Activated T-cell treated with anti-CD3 and anti-CD28 coated beads, Interleukin-2, amount 50 U/mL, for 72 hours (primary cell): Measurements from ENCODE around the gene SULF2. TPM values are rescaled to one million over a fixed set of nuclear protein-coding genes. Genes with fewer than 3 reads are reported as not detected.

Source experiments
- ATAC-seq, 2 donors: fragments of 150-1000 bp; cut with Tn5 transposase; replicated peaks in 1 of 2; 2 replicates each; pipeline ENCODE4 v1.10.0; 2021; ENCODE audit warnings: moderate library complexity in 2 of 2, mild to moderate bottlenecking in 1 of 2
- DNase-seq, 2 donors: peaks; one replicate each; pipeline ENCODE4 v3.0.0; 2021 to 2022; ENCODE audit warnings: mixed read lengths in 1 of 2
- H3K27ac Mint-ChIP-seq: one replicate; pipeline ENCODE4 v1.8.0; 2022; ENCODE audit warnings: mild to moderate bottlenecking, moderate library complexity, mixed read lengths
- H3K27me3 Mint-ChIP-seq: one replicate; pipeline ENCODE4 v1.8.0; 2022; ENCODE audit warnings: low read depth, mixed read lengths
- H3K36me3 Mint-ChIP-seq, 2 donors: one replicate each; pipeline ENCODE4 v1.8.0; 2022; ENCODE audit warnings: mixed read lengths in 2 of 2, mild to moderate bottlenecking in 1 of 2; ENCODE audit not compliant: insufficient read depth in 2 of 2
- H3K4me1 Mint-ChIP-seq: one replicate; pipeline ENCODE4 v1.8.0; 2022; ENCODE audit warnings: low read depth, mixed read lengths
- H3K4me3 Mint-ChIP-seq, 2 donors: one replicate each; pipeline ENCODE4 v1.8.0; 2022; ENCODE audit warnings: mild to moderate bottlenecking in 2 of 2, mixed read lengths in 2 of 2, moderate library complexity in 2 of 2
- H3K9me3 Mint-ChIP-seq, 2 donors: one replicate each; pipeline ENCODE4 v1.8.0; 2022; ENCODE audit warnings: mixed read lengths in 2 of 2
- total RNA-seq, 2 donors: library from RNA; stranded (reverse); gene quantifications; one replicate each; pipeline ENCODE4 v1.2.3, GENCODE V29; 2022

Gene SULF2
- total RNA-seq, 2 donors from 2014 or later: 0.65 to 0.72 TPM

GRCh38 chr20:47678536-47678935 lies 106.7 kb downstream of the SULF2 start:
- DNase-seq (no peak), ATAC-seq (no peak)
- no peaks in the 10 kb centered on the region for H3K4me1 Mint-ChIP-seq
- no peaks in the 10 kb centered on the region for H3K36me3 Mint-ChIP-seq
- no peaks in the 10 kb centered on the region for H3K9me3 Mint-ChIP-seq
- no peaks in the 10 kb centered on the region for H3K27me3 Mint-ChIP-seq
- no peak overlapping the region for H3K27ac Mint-ChIP-seq
- H3K4me3 Mint-ChIP-seq: no peak overlapping the region

GRCh38 chr20:47677635-47678453 lies 107.4 kb downstream of the SULF2 start:
- no peaks in the 10 kb centered on the region for H3K27me3 Mint-ChIP-seq
- no peak overlapping the region for H3K4me3 Mint-ChIP-seq
- no peak overlapping the region for H3K27ac Mint-ChIP-seq
- H3K9me3 Mint-ChIP-seq: no peaks in the 10 kb centered on the region
- DNase-seq (peak; percentile 72), ATAC-seq (peak; percentile 60 to 70)
- H3K36me3 Mint-ChIP-seq: no peaks in the 10 kb centered on the region
- H3K4me1 Mint-ChIP-seq: no peaks in the 10 kb centered on the region

DNA sequence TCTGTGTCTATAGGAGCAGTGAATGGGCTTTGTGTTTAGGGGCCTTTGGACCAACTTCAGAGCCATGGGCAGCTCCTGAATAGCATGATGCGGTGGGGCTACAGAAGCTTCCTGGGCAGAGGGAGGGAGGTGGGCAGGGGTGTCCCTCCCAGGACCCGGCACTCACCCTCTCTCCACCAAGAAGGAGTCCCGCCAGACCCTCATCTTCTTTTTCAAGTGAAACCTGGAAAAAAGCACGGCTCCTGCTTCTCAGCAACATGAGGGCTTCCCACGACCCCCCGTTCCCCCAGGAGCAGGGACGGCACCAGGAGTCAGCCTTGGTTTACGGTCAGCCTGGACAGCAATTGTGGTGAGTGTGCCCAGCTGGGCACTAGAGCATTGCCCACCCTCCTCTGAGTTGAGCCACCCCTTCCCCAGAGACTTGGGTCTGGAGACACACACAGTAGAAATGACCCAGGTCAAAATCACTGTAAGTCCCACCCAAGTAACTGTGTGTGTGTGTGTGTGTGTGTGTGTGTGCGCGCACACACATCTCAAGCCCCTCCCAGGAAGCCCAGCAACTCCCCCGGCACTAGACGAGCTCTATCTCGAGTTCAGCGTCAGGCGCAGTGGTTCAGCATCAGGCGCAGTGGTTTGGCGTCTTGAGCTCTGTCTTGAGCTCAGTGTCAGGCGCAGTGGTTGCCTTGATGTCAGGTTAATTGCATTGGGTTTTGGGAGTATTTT lies 108.2 kb downstream of the SULF2 start:
- no peak for DNase-seq

DNA sequence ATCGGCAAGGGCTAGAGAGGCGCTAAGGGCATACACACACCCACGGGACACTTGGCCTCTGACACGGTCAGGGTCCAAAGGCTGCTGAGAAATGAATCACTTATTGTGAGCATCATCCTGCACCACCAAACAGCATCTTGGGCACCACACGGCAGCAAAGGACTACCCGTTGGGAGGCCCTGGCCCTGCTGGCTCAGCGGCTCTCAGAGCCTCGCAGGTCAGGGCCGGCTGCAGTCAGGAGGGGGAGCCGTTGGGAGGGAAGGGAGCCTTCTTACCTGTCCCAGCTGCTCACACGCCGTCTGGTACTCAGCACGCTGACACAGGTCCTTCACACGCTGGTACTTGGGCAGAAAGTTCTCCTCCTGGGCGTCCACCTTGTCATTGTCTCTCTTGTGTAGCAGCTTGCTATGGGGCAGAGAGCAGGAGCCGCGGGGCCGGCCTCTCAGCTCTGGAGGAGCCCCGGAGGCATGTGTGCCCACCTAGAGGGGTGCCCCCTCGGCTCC lies 109.0 kb downstream of the SULF2 start:
- H3K27me3 Mint-ChIP-seq: no peaks in the 10 kb centered on the region
- ATAC-seq (no peak), DNase-seq (no peak)
- H3K27ac Mint-ChIP-seq: no peak overlapping the region
- H3K4me1 Mint-ChIP-seq: no peaks in the 10 kb centered on the region
- no peak overlapping the region for H3K4me3 Mint-ChIP-seq
- no peaks in the 10 kb centered on the region for H3K9me3 Mint-ChIP-seq
- no peaks in the 10 kb centered on the region for H3K36me3 Mint-ChIP-seq

More for the DNA sequence above, 108.2 kb downstream of the SULF2 start:
- H3K4me3 Mint-ChIP-seq: no peak overlapping the region
- H3K27ac Mint-ChIP-seq: no peak overlapping the region
- H3K4me1 Mint-ChIP-seq: no peaks in the 10 kb centered on the region
- no peaks in the 10 kb centered on the region for H3K36me3 Mint-ChIP-seq
- H3K27me3 Mint-ChIP-seq: no peaks in the 10 kb centered on the region
- no peaks in the 10 kb centered on the region for H3K9me3 Mint-ChIP-seq
- ATAC-seq: no peak

- H3K4me1 Mint-ChIP-seq: no peaks in the 10 kb centered on the region
- H3K27me3 Mint-ChIP-seq: no peaks in the 10 kb centered on the region
- ATAC-seq: no peak
- H3K36me3 Mint-ChIP-seq: no peaks in the 10 kb centered on the region
- peak overlapping the region; percentile 38 for H3K27ac Mint-ChIP-seq
- H3K9me3 Mint-ChIP-seq: no peaks in the 10 kb centered on the region
- DNase-seq: no peak
- H3K4me3 Mint-ChIP-seq: no peak overlapping the region
Measured at GRCh38 chr20:47675190-47676142, 109.8 kb downstream of the SULF2 start.

- DNase-seq (no peak), ATAC-seq (no peak)
- H3K4me3 Mint-ChIP-seq: no peak overlapping the region
- H3K27me3 Mint-ChIP-seq: no peaks in the 10 kb centered on the region
- H3K4me1 Mint-ChIP-seq: no peaks in the 10 kb centered on the region
- H3K9me3 Mint-ChIP-seq: no peaks in the 10 kb centered on the region
- no peak overlapping the region for H3K27ac Mint-ChIP-seq
- H3K36me3 Mint-ChIP-seq: no peaks in the 10 kb centered on the region
Measured at GRCh38 chr20:47674686-47675085, 110.6 kb downstream of the SULF2 start.

DNA sequence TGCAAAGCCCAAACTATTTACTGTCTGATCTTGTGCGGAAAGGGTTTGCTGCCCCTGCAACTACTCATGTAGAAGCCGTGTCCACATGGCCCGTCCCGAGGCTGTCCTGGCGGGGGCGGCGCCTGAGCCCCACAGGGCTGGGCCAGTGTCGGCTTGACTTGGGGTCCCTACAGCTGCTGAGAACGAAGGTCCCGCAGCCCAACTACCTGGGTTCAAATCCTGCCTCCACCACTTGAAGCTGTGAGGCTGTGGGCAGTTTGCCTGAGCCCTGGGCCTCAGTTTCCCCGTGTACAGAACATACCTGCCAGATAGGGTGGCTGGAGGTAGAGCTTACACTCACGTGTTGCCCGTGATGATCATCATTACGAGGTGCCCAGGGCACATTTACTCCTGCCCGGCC lies 111.1 kb downstream of the SULF2 start:
- Mint-ChIP-seq H3K9me3 (no peaks in the 10 kb centered on the region), H3K27ac (peak overlapping the region; percentile 28), H3K27me3 (no peaks in the 10 kb centered on the region), H3K36me3 (no peaks in the 10 kb centered on the region), H3K4me3 (no peak overlapping the region), H3K4me1 (no peaks in the 10 kb centered on the region)
- DNase-seq: no peak
- ATAC-seq: no peak

GRCh38 chr20:47673671-47673955 lies 111.7 kb downstream of the SULF2 start:
- no peak overlapping the region for H3K4me3 Mint-ChIP-seq
- no peak for ATAC-seq
- H3K36me3 Mint-ChIP-seq: no peaks in the 10 kb centered on the region
- H3K9me3 Mint-ChIP-seq: no peaks in the 10 kb centered on the region
- no peaks in the 10 kb centered on the region for H3K27me3 Mint-ChIP-seq
- H3K27ac Mint-ChIP-seq: no peak overlapping the region
- DNase-seq: no peak
- H3K4me1 Mint-ChIP-seq: no peaks in the 10 kb centered on the region

DNA sequence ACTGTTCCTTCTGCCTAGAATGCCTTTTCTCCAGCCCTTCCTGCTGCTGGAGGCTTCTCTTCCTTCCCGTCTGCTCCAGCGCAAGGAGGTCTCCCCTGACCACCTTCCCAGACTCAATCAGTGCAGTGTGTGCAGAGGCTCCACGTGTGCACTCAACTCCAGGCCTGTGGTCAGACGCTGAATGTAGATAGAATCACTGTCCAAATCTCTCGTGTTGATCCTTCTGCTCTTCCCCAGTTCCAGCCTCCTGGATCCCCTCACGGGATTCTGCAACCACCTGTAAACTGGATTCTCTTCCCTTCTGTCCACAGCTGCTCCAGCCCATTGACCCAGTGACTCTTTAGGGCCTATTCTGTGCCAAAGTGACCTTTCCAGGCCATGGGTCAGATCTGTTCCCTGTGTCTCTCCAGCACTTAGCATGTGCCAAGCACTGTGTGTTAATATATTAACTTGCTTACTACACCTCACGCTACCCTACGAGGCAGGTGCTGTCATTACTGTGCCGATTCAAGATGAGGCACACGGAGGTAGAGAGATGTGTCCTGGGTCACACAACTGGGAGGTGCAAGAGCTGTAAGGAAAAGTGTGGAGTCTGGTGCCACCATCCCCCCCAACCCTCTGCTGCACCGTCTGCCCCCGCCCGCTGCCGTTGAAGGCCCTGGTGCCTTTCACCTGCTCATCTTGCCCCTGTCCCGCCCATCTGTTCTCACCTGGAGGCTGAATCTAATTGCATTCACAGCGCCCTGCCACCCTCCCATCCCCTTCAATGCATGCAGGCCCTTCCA lies 112.2 kb downstream of the SULF2 start:
- DNase-seq (no peak), ATAC-seq (no peak)
- peak overlapping the region; percentile 24 for H3K27ac Mint-ChIP-seq
- H3K9me3 Mint-ChIP-seq: no peaks in the 10 kb centered on the region
- no peaks in the 10 kb centered on the region for H3K4me1 Mint-ChIP-seq
- no peaks in the 10 kb centered on the region for H3K36me3 Mint-ChIP-seq
- H3K27me3 Mint-ChIP-seq: no peaks in the 10 kb centered on the region
- H3K4me3 Mint-ChIP-seq: no peak overlapping the region

GRCh38 chr20:47672166-47672565 lies 113.1 kb downstream of the SULF2 start:
- DNase-seq: no peak
- no peak overlapping the region for H3K27ac Mint-ChIP-seq
- H3K4me3 Mint-ChIP-seq: no peak overlapping the region

GRCh38 chr20:47670913-47671312 lies 114.4 kb downstream of the SULF2 start:
- no peak for ATAC-seq

More at GRCh38 chr20:47672166-47672565, 113.1 kb downstream of the SULF2 start:
- H3K4me1 Mint-ChIP-seq: no peaks in the 10 kb centered on the region
- H3K36me3 Mint-ChIP-seq: no peaks in the 10 kb centered on the region
- H3K9me3 Mint-ChIP-seq: no peaks in the 10 kb centered on the region
- no peaks in the 10 kb centered on the region for H3K27me3 Mint-ChIP-seq
- ATAC-seq: no peak

More at GRCh38 chr20:47670913-47671312, 114.4 kb downstream of the SULF2 start:
- H3K27ac Mint-ChIP-seq: no peak overlapping the region
- H3K4me3 Mint-ChIP-seq: no peak overlapping the region
- no peaks in the 10 kb centered on the region for H3K4me1 Mint-ChIP-seq
- H3K27me3 Mint-ChIP-seq: no peaks in the 10 kb centered on the region
- H3K9me3 Mint-ChIP-seq: no peaks in the 10 kb centered on the region
- DNase-seq: no peak
- no peaks in the 10 kb centered on the region for H3K36me3 Mint-ChIP-seq
